HG03575 (cell line): ENCODE results near the gene TMEM202.
"Not testable (repeated sequence)": the region's sequence is repeated elsewhere in the genome, so short reads cannot be mapped to it uniquely, and the experiment has no call there.

Source experiments
- ATAC-seq: cut with Tn5 transposase; IDR thresholded peaks from one replicate; pipeline ENCODE4 v1.9.1; 2021; ENCODE audit not compliant: unreplicated experiment, insufficient number of reproducible peaks, low FRiP score; ENCODE audit errors: extremely low read depth

TMEM202 gene, protein sequence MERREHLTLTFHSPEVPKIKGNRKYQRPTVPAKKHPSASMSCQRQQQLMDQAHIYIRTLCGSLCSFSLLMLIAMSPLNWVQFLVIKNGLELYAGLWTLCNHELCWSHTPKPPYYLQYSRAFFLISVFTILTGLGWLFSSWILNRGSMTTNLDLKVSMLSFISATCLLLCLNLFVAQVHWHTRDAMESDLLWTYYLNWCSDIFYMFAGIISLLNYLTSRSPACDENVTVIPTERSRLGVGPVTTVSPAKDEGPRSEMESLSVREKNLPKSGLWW

DNA sequence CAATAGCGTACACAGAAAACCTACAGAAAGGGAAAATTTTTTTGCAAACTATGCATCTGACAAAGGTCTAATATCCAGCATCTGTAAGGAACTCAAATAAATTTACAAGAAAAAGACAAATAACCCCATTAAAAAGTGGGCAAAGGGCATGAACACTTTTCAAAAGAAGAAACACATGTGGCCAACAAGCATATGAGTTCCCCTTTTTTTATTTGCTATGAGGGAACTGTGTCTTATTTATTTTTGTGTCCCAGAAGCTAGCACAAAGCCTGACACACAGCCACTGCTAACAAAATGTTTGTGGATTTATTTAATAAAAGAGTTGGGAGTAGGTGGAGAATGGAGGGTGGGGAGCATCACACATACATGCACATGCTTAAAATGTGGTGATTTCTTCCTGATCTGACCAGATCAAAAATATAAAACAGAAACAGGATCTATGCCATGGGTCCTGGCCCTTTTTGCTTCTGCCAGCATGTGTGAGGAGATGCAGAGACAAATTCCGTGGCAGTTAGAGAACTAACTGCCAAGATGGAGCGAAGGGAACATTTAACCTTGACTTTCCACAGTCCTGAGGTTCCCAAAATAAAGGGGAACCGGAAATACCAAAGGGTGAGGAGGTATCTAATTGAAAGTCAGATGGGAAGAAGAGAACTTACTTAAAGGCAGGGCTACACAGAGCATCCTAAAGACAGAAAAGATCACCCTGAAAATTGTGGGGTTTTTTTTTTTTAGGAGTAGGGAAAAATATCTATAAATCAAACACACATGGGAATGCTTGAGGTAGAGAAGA, at the start of gene TMEM202:
TMEM202 (plus strand) TSS at position 510 of the 793 bp plus-strand sequence; CDS start at position 532, 22 bp downstream.
- ATAC-seq = no peak

- no peak for ATAC-seq
These were observed 44.8 kb upstream of the TMEM202 start for GRCh38 chr15:72353266-72353665.

- no peak for ATAC-seq
These were observed 43.6 kb upstream of the TMEM202 start for GRCh38 chr15:72354496-72354895.

DNA sequence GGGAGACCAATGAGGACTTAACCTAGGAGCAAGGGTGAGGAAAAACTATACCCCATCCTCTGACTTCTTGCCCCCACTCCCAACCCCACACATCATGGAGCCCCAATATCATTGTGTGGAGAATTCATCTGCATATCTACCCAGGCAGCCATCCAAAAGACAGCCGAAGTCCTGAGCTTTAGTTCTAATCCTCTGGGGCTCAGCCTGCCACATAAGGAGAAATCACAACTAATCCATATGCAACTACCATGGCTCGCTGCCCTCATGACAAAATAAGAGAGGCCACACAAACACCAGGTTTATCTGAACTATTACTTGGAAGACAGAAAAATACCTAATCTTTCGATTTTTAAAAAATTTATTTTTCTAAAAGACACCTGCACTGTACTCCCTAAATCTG, 40.0 kb upstream of the TMEM202 start:
- no peak for ATAC-seq

- no peak for ATAC-seq
These were observed 39.4 kb upstream of the TMEM202 start for GRCh38 chr15:72358650-72359171.

DNA sequence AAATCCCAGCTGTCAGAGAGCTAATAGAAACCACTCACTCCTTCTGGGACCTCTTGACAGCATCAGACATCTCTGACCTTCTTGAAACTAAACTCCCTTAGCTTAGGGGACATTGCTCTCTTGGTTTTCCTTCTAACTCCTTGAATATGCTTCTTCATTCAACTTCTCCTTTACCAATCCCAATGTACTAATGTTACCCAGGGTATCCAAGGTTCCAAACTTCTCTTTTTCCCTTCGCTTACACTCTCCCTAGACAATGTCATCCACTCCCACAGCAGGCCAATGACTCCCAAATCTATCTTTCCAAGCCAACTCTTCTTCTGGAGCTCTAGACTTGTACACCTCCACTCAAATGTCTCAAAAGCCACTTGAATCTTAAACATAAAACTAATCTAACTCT, 36.9 kb upstream of the TMEM202 start:
- ATAC-seq = no peak

DNA sequence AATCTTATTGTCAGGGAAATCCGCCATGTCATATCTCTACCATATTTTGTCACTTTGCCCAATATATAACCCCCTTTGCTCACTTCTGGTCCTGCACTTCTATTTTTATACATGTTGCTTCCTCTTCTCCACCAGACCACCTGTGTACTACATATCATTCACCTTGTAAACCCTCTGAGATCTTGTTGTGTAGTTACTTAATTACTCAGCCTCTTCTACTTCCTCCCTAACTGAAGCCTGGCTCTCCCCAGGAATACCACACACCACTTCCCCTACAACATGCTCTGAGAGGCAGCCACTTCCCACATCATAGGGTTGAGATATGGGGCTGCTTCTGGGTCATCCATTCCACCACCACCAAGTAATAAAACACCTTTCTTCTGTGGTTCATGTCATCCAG, 32.3 kb upstream of the TMEM202 start:
- ATAC-seq = peak; percentile 76

GRCh38 chr15:72368325-72368724, 29.8 kb upstream of the TMEM202 start:
- ATAC-seq = no peak

GRCh38 chr15:72368899-72369298, 29.2 kb upstream of the TMEM202 start:
- ATAC-seq = no peak

DNA sequence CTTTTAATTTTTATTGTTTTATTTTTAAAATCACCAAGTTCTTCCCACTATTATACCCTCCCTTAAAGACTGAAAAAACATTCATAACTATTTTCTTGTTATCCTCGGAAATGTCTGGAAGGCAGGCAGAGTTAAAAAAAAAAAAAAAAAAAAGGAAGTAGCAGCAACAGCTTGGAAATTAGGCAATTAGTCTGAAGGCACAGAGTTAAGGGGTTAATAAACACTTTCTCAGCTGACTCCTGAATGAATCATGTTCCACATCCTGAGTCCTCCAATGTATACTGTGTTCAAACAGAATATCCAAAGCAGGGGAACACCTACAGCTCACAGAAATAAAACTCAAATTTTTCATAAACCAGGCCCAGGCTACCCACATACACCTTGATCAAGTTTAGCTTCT, 28.1 kb upstream of the TMEM202 start:
- ATAC-seq = no peak

- ATAC-seq = no peak
These were observed 25.7 kb upstream of the TMEM202 start for GRCh38 chr15:72372361-72372760.

GRCh38 chr15:72375501-72375845, 22.6 kb upstream of the TMEM202 start:
- no peak for ATAC-seq

GRCh38 chr15:72375846-72376581, 22.1 kb upstream of the TMEM202 start, which contains the start of gene HEXA:
Gene HEXA, minus strand, starts transcription at chr15:72376014. Its CDS starts 42 bp downstream, at chr15:72375972.
- no peak for ATAC-seq

DNA sequence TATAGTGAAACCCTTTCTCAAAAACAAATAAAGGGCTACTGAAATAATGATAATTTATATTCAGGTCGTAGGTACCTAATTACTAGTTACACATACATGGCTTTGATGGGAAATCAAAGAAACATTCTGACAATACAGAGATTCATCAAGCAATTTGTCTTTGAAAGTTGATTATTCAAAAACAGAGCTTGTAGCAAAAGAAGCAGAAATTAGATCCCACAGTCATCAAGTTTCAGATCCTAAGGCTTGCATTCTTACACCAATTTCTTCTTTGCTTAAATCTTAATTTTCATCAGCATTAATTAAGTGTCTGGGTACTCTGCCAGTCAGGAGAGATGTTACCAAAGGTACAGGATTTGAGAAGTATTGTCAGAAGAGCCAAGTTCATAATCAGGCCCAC, 20.8 kb upstream of the TMEM202 start:
- no peak for ATAC-seq

- ATAC-seq = not testable (repeated sequence)
These were observed 19.0 kb upstream of the TMEM202 start for GRCh38 chr15:72379106-72379505.

- ATAC-seq = no peak
These were observed 18.2 kb upstream of the TMEM202 start for GRCh38 chr15:72379856-72380430.

GRCh38 chr15:72380743-72381142, 17.4 kb upstream of the TMEM202 start:
- ATAC-seq = no peak

DNA sequence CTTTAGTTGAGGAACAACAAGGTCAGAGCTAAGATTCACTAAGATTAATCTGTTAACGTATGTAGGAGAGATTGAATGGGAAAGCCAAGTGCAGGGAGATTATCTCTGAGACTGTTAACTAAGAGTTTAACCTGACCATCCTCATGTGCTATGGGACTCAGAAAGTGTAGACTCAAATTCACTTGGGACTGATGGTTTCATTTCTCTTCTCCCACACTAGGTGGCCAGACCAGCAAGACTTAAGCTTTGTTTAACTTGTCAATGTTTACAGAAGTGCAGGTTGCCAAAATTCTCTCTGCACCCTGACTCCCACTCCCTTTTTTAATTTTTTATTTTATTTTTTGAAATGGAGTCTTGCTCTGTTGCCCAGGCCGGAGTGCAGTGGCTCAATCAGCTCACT, 16.0 kb upstream of the TMEM202 start:
- ATAC-seq = no peak

DNA sequence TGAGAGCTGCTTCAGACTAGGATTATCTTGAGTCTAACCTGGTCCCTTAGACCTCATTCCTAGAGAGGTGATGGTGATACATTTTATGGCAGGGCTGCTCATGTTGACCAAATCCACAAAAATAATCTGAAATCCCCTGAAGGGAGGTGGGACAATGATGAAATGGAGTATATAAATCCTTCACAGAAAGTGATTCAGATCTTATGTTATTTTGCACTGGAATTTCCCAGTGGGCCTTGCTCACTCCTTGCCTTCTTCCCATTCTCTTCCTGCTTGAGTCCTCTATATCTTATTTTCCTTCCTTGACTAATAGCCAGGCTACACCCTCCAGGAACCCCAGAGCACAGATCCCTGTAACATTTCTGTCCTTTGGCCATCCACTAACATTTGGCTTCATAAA, 10.4 kb upstream of the TMEM202 start:
- no peak for ATAC-seq
